ENCODE results near the gene CDK16. TPM values are rescaled to one million over a fixed set of nuclear protein-coding genes. Genes with fewer than 3 reads are reported as not detected.
A peak's percentile ranks its signal among the peaks of the same experiment; 100 is the strongest.

The CDK16 gene
- 97.5 and 105 TPM in 2 replicates for total RNA-seq (2014; rRNA removed; shearing (Covaris generic))

- no peaks in the 10 kb centered on the region for H3K9me3 ChIP-seq (replicated peaks)
- H3K36me3 ChIP-seq = peaks cover 38% of the 10 kb centered on the region
- peak within 1 kb of the TSS; percentile 95 for H3K27ac ChIP-seq
- peaks cover 15% of the 10 kb centered on the region for H3K4me1 ChIP-seq (replicated peaks)
- DNase-seq (ENCODE audit: low read depth in 1 of 2, low spot score in 2 of 2) = peak; percentile 65 to 93
- peak within 1 kb of the TSS; percentile 89 for H3K4me3 ChIP-seq
- no peaks in the 10 kb centered on the region for H3K27me3 ChIP-seq (replicated peaks)
These were observed at the start of gene CDK16 for GRCh38 chrX:47218280-47218919. CDK16 (plus strand) TSS chrX:47218681; CDS start chrX:47223558, 4,877 bp downstream.

DNA sequence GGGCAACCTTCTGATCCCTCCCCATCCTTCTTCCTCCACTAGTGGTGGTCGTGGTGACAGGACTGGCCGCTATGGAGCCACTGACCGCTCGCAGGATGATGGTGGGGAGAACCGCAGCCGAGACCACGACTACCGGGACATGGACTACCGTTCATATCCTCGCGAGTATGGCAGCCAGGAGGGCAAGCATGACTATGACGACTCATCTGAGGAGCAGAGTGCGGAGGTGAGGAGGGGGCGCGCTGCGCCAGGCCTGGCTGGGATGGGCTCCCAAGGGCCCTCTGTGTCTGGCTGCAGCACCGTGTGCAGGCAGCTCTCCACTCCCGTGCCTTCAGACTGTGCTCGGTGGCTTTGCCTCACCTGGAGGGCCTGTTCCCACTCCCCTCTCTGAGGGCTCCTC is 49.2 kb upstream of the CDK16 start:
- Histone ChIP-seq H3K27me3 (replicated peaks) (no peaks in the 10 kb centered on the region), H3K4me3 (no peak overlapping the region), H3K36me3 (peaks cover 18% of the 10 kb centered on the region), H3K27ac (no peak overlapping the region), H3K9me3 (replicated peaks) (no peaks in the 10 kb centered on the region), H3K4me1 (replicated peaks) (no peaks in the 10 kb centered on the region)
- DNase-seq (ENCODE audit: low read depth in 1 of 2, low spot score in 2 of 2) = no peak

DNA sequence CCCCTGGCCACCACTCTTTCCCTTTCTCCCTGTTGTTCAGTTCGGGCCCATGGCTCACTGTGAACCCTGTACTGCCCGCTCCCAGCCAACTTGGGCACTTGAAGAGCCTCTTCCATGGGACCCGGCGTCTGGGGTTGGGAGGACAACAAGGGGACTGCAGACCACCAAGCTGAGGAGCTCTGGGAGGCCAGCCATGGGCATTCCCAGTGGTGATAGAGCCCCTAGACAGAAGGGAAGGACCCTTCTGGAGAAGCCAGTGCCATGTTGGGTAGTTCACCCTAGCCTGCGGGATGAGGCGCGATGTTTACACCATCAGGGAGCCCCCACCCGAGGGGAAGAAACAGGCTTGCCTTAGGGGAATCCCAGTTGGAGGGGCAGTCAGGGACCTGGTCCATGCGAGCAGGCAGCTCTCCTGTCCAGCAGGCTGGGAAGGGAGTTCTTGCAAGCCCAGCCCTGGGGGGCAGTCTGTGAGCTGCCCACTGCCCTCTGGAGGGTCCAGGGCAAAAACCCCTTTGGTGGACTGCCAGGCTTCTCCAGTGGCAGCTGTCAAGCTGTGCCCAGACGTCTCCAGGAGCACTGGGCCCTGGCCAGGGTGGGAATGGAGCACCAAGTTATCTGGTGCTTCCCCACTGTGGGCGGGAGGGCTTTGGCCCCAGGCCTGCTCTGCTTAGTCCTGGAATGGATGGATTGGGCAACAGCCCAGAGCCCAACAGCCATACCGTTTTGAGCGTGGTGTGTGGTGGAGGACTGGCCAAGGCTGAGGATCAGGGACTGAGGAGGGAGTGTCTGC is 48.6 kb upstream of the CDK16 start:
- Histone ChIP-seq H3K27ac (no peak overlapping the region), H3K4me1 (replicated peaks) (no peaks in the 10 kb centered on the region), H3K27me3 (replicated peaks) (no peaks in the 10 kb centered on the region), H3K4me3 (no peak overlapping the region), H3K36me3 (peaks cover 18% of the 10 kb centered on the region), H3K9me3 (replicated peaks) (no peaks in the 10 kb centered on the region)
- no peak for DNase-seq (ENCODE audit: low read depth in 1 of 2, low spot score in 2 of 2)

GRCh38 chrX:47170861-47171692 is 47.4 kb upstream of the CDK16 start:
- H3K36me3 ChIP-seq = peaks cover 19% of the 10 kb centered on the region
- no peaks in the 10 kb centered on the region for H3K4me1 ChIP-seq (replicated peaks)
- H3K27ac ChIP-seq = no peak overlapping the region
- H3K9me3 ChIP-seq (replicated peaks) = no peaks in the 10 kb centered on the region
- no peaks in the 10 kb centered on the region for H3K27me3 ChIP-seq (replicated peaks)
- no peak overlapping the region for H3K4me3 ChIP-seq
- DNase-seq (ENCODE audit: low read depth in 1 of 2, low spot score in 2 of 2) = no peak

DNA sequence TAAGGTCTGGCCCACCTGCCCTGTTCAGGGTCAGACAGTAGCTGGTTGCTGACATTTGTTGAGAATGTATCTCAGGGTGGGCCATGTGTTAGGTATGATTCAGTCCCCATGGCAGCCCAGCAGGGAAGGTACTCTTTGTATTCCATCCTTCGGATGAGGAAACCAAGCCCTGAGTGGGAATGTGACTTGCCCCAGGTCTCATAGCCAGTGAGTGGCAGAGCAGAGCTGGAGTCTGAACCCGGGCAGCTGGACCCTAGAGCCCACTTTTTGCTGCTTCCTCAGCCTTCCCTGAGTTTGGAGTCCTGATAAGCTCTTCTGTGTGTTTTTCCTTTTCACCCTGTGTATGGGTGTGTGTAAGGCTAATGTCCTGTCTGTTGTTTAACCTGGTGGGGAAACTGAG is 46.5 kb upstream of the CDK16 start:
- H3K9me3 ChIP-seq (replicated peaks) = no peaks in the 10 kb centered on the region
- DNase-seq (ENCODE audit: low read depth in 1 of 2, low spot score in 2 of 2) = no peak

GRCh38 chrX:47172549-47172948 is 45.9 kb upstream of the CDK16 start:
- no peak overlapping the region for H3K4me3 ChIP-seq
- H3K4me1 ChIP-seq (replicated peaks) = no peaks in the 10 kb centered on the region
- no peaks in the 10 kb centered on the region for H3K9me3 ChIP-seq (replicated peaks)
- peaks cover 25% of the 10 kb centered on the region for H3K36me3 ChIP-seq
- no peak overlapping the region for H3K27ac ChIP-seq
- no peaks in the 10 kb centered on the region for H3K27me3 ChIP-seq (replicated peaks)
- DNase-seq (ENCODE audit: low read depth in 1 of 2, low spot score in 2 of 2) = no peak

More for the DNA sequence above, 46.5 kb upstream of the CDK16 start:
- Histone ChIP-seq H3K4me1 (replicated peaks) (no peaks in the 10 kb centered on the region), H3K4me3 (no peak overlapping the region), H3K27me3 (replicated peaks) (no peaks in the 10 kb centered on the region), H3K36me3 (peaks cover 22% of the 10 kb centered on the region), H3K27ac (no peak overlapping the region)

GRCh38 chrX:47172971-47173792 is 45.3 kb upstream of the CDK16 start:
- DNase-seq (ENCODE audit: low read depth in 1 of 2, low spot score in 2 of 2) = no peak
- Histone ChIP-seq H3K9me3 (replicated peaks) (no peaks in the 10 kb centered on the region), H3K4me1 (replicated peaks) (no peaks in the 10 kb centered on the region), H3K27ac (no peak overlapping the region), H3K4me3 (no peak overlapping the region), H3K36me3 (peaks cover 25% of the 10 kb centered on the region), H3K27me3 (replicated peaks) (no peaks in the 10 kb centered on the region)

- no peak overlapping the region for H3K27ac ChIP-seq
- H3K4me1 ChIP-seq (replicated peaks) = no peaks in the 10 kb centered on the region
- peaks cover 31% of the 10 kb centered on the region for H3K36me3 ChIP-seq
- no peaks in the 10 kb centered on the region for H3K27me3 ChIP-seq (replicated peaks)
- DNase-seq (ENCODE audit: low read depth in 1 of 2, low spot score in 2 of 2) = no peak
- H3K9me3 ChIP-seq (replicated peaks) = no peaks in the 10 kb centered on the region
- H3K4me3 ChIP-seq = no peak overlapping the region
These were observed 44.1 kb upstream of the CDK16 start for GRCh38 chrX:47174376-47174775.

DNA sequence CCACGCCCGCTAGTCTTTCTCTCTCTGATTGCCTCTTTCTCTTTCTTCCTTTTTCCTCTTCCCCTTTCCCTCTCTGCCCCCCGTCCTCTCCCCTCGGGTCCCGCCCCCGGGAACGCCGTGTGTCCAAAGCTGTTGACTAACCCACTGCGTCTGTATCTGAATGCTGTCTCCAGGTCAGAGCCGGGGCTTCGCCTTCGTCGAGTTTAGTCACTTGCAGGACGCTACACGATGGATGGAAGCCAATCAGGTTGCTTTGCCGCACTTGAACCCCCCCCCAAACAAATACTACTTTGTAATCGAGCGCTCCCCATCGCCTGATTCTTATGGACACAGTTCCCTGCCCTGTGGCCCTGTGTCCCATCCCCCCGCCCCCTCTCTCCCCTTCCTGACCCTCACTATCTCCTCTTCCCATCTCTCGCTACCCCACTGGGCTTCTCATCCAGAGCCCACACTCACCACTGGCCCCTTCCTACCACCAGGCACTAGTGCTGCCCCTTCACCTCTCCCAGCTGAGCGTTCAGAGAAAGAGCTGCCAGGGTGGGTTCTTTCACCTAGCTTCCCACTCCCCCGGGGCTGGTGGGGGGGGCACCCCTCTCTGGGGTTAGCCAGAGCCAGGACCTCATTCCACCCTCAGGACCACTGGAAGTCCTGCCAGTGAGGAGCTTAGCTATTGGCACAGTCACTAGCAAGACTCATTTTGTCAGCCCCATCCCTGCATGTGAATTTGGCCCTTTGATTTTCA is 43.5 kb upstream of the CDK16 start:
- no peak overlapping the region for H3K4me3 ChIP-seq

GRCh38 chrX:47175588-47175980 is 42.9 kb upstream of the CDK16 start:
- Histone ChIP-seq H3K27ac (no peak overlapping the region), H3K9me3 (replicated peaks) (no peaks in the 10 kb centered on the region), H3K4me1 (replicated peaks) (no peaks in the 10 kb centered on the region), H3K36me3 (peaks cover 32% of the 10 kb centered on the region), H3K27me3 (replicated peaks) (no peaks in the 10 kb centered on the region), H3K4me3 (no peak overlapping the region)
- no peak for DNase-seq (ENCODE audit: low read depth in 1 of 2, low spot score in 2 of 2)

More for the DNA sequence above, 43.5 kb upstream of the CDK16 start:
- Histone ChIP-seq H3K27ac (no peak overlapping the region), H3K4me1 (replicated peaks) (no peaks in the 10 kb centered on the region), H3K36me3 (peaks cover 35% of the 10 kb centered on the region), H3K9me3 (replicated peaks) (no peaks in the 10 kb centered on the region), H3K27me3 (replicated peaks) (no peaks in the 10 kb centered on the region)
- no peak for DNase-seq (ENCODE audit: low read depth in 1 of 2, low spot score in 2 of 2)

DNA sequence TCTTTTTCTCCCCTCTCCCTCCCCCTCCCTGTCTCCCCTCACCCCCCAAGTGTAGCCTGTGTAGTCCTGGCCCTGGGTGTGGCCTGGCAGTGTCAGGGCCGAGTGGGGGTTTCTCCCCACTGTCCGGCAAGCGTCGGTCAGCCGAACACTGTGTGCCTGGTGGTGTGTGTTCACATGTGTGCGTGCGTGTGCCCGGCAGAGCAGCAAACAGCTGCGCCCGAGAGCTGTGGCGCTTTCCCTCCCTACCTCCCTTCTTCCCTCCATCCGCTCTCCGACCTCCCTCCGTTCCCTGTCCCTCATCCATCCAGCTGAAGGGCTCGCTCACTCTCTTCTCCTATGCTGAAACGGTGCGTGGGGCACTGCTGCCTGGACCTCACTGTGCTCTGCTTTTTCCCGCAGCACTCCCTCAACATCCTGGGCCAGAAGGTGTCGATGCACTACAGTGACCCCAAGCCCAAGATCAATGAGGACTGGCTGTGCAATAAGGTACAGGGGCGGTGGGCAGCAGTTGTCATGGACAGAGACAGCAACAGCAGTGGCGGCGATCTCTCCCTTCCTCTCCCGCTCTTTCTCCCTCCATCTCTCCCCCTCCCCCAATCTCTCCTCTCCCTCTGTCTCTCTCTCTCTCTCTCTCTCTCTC is 42.3 kb upstream of the CDK16 start:
- Histone ChIP-seq H3K9me3 (replicated peaks) (no peaks in the 10 kb centered on the region), H3K4me1 (replicated peaks) (no peaks in the 10 kb centered on the region), H3K4me3 (no peak overlapping the region), H3K36me3 (peaks cover 29% of the 10 kb centered on the region), H3K27me3 (replicated peaks) (no peaks in the 10 kb centered on the region), H3K27ac (no peak overlapping the region)
- no peak for DNase-seq (ENCODE audit: low read depth in 1 of 2, low spot score in 2 of 2)

- Histone ChIP-seq H3K27ac (no peak overlapping the region), H3K4me1 (replicated peaks) (no peaks in the 10 kb centered on the region), H3K27me3 (replicated peaks) (no peaks in the 10 kb centered on the region), H3K4me3 (no peak overlapping the region), H3K36me3 (peaks cover 36% of the 10 kb centered on the region), H3K9me3 (replicated peaks) (no peaks in the 10 kb centered on the region)
- DNase-seq (ENCODE audit: low read depth in 1 of 2, low spot score in 2 of 2) = no peak
These were observed 41.4 kb upstream of the CDK16 start for GRCh38 chrX:47177079-47177478.
